ENCODE measurements around the gene NPC1.

DNA sequence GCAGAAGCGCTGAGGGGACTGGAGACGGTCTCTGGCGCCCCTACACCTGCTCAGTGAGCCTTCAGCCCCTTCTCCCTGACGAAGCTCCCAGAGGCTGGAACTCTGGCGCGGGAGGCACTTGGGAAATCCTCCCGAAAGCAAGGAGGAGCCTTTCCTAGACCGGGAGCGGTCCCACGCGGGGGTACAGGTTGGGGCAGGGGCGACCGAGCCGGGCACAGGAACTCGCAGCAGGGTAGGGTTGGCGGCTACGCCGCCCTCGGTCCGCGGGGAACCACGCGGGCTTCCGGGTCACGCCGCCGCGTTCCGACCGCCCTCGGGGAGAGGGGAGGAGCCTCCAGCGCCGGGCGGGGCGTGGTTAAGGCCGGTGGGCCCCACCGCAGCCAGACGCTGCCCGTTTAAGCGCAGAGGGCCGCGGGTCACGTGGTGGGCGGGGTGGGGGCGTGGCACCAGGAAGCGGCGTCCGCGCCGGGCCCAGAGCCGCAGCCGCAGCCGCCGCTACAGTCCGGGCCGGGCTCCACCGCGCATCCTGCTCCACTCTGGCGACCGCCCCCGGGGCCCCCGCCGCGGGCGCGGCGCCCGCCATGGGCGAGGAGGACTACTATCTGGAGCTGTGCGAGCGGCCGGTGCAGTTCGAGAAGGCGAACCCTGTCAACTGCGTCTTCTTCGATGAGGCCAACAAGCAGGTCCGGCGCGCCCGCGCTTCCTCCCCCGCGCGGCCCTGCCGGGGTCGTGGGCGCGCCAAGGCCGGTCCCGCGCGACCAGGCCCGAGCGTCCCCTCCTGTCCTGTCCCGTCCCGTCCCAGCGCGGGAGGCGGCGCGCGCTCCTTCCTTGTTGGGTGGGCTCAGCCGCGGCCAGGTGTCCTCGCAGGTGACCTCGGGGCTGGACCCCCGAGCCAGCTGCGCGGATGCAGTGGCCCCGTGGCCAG lies 83.0 kb downstream of the NPC1 start, which contains the start of gene RMC1:
- TF ChIP-seq POLR2A (IDR thresholded peaks at IDR 0.05; ENCODE audit: low read length), result peak; percentile 73
- TF ChIP-seq, protein P1, sequence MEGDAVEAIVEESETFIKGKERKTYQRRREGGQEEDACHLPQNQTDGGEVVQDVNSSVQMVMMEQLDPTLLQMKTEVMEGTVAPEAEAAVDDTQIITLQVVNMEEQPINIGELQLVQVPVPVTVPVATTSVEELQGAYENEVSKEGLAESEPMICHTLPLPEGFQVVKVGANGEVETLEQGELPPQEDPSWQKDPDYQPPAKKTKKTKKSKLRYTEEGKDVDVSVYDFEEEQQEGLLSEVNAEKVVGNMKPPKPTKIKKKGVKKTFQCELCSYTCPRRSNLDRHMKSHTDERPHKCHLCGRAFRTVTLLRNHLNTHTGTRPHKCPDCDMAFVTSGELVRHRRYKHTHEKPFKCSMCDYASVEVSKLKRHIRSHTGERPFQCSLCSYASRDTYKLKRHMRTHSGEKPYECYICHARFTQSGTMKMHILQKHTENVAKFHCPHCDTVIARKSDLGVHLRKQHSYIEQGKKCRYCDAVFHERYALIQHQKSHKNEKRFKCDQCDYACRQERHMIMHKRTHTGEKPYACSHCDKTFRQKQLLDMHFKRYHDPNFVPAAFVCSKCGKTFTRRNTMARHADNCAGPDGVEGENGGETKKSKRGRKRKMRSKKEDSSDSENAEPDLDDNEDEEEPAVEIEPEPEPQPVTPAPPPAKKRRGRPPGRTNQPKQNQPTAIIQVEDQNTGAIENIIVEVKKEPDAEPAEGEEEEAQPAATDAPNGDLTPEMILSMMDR (IDR thresholded peaks at IDR 0.05), result no peak
- peak in 1 of 2 experiments; percentile 39; a peak in 2 of 5 replicates for TF ChIP-seq RAD21 (conservative IDR thresholded peaks at IDR 0.05 in 1 of 2, IDR thresholded peaks at IDR 0.05 in 1 of 2)
- no peak for TF ChIP-seq FOSB (CRISPR knock-in tag; IDR thresholded peaks at IDR 0.05)
- TF ChIP-seq NPAS2 (CRISPR knock-in tag; IDR thresholded peaks at IDR 0.05; ENCODE audit: borderline replicate concordance), result no peak
- TF ChIP-seq, protein P2, sequence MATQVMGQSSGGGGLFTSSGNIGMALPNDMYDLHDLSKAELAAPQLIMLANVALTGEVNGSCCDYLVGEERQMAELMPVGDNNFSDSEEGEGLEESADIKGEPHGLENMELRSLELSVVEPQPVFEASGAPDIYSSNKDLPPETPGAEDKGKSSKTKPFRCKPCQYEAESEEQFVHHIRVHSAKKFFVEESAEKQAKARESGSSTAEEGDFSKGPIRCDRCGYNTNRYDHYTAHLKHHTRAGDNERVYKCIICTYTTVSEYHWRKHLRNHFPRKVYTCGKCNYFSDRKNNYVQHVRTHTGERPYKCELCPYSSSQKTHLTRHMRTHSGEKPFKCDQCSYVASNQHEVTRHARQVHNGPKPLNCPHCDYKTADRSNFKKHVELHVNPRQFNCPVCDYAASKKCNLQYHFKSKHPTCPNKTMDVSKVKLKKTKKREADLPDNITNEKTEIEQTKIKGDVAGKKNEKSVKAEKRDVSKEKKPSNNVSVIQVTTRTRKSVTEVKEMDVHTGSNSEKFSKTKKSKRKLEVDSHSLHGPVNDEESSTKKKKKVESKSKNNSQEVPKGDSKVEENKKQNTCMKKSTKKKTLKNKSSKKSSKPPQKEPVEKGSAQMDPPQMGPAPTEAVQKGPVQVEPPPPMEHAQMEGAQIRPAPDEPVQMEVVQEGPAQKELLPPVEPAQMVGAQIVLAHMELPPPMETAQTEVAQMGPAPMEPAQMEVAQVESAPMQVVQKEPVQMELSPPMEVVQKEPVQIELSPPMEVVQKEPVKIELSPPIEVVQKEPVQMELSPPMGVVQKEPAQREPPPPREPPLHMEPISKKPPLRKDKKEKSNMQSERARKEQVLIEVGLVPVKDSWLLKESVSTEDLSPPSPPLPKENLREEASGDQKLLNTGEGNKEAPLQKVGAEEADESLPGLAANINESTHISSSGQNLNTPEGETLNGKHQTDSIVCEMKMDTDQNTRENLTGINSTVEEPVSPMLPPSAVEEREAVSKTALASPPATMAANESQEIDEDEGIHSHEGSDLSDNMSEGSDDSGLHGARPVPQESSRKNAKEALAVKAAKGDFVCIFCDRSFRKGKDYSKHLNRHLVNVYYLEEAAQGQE (IDR thresholded peaks at IDR 0.05), result no peak
- no peak for TF ChIP-seq CHD2 (IDR thresholded peaks at IDR 0.05; ENCODE audit: low read length, partially characterized antibody)
- TF ChIP-seq CBX2 (IDR thresholded peaks at IDR 0.05; ENCODE audit: borderline replicate concordance, low read depth), result no peak
- 0 out of 2 replicates have a peak, but pooled peaks have one; percentile 25 for TF ChIP-seq BHLHE40 (IDR thresholded peaks at IDR 0.05; ENCODE audit: low read depth, low read length)
- TF ChIP-seq KDM1A (IDR thresholded peaks at IDR 0.05; ENCODE audit: low read depth), result no peak

Data from A549 (cell line).